Neutrophil (primary cell): ENCODE data around the gene SLIT3.

Source experiments
- H3K27ac ChIP-seq: fragments of 200-600 bp; sonication (generic); 2 replicates; pipeline ENCODE4 v1.5.1; 2016; ENCODE audit warnings: mild to moderate bottlenecking, moderate library complexity
- H3K27me3 ChIP-seq: fragments of 200-600 bp; sonication (generic); 2 replicates; pipeline ENCODE4 v1.6.0; 2016; ENCODE audit warnings: mild to moderate bottlenecking
- H3K36me3 ChIP-seq: fragments of 200-600 bp; sonication (generic); 2 replicates; pipeline ENCODE4 v1.5.1; 2017
- H3K4me1 ChIP-seq, 2 experiments: fragments of 200-600 bp in 1 of 2; sonication (generic) in 1 of 2; 1 replicate in 1 of 2; 2 replicates in 1 of 2; pipeline versions ENCODE4 v1.5.1 to v1.6.1; 2013 to 2016; ENCODE audit warnings: low read depth in 1 of 2, low read length in 1 of 2, mild to moderate bottlenecking in 1 of 2, moderate library complexity in 1 of 2; ENCODE audit not compliant: control insufficient read depth in 1 of 2, insufficient read depth in 1 of 2
- H3K4me3 ChIP-seq, 2 experiments: fragments of 200-600 bp in 1 of 2; sonication (generic) in 1 of 2; 1 replicate in 1 of 2; 2 replicates in 1 of 2; pipeline ENCODE4 v1.5.1; 2013 to 2016; ENCODE audit warnings: low read depth in 1 of 2, low read length in 1 of 2, mild to moderate bottlenecking in 1 of 2, moderate library complexity in 1 of 2
- H3K9me3 ChIP-seq: fragments of 200-600 bp; sonication (generic); 2 replicates; pipeline ENCODE4 v1.5.1; 2016
- CTCF ChIP-seq: fragments of 200-600 bp; sonication (generic); IDR thresholded peaks from 2 replicates; pipeline ENCODE4 v1.5.1; 2016; ENCODE audit warnings: antibody characterized with exemption

Gene SLIT3

GRCh38 chr5:169154679-169155078 lies 146.3 kb downstream of the SLIT3 start:
- H3K9me3 ChIP-seq, result no peaks in the 10 kb centered on the region
- TF ChIP-seq CTCF, result no peak
- H3K4me3 ChIP-seq, result no peak overlapping the region

GRCh38 chr5:169153405-169153804 lies 147.5 kb downstream of the SLIT3 start:
- Histone ChIP-seq H3K4me1 (no peaks in the 10 kb centered on the region), H3K27me3 (no peaks in the 10 kb centered on the region), H3K9me3 (no peaks in the 10 kb centered on the region), H3K36me3 (no peaks in the 10 kb centered on the region), H3K4me3 (no peak overlapping the region), H3K27ac (no peak overlapping the region)
- TF ChIP-seq CTCF, result no peak

More at GRCh38 chr5:169154679-169155078, 146.3 kb downstream of the SLIT3 start:
- Histone ChIP-seq H3K27me3 (no peaks in the 10 kb centered on the region), H3K4me1 (no peaks in the 10 kb centered on the region), H3K27ac (no peak overlapping the region), H3K36me3 (no peaks in the 10 kb centered on the region)

- no peak for TF ChIP-seq CTCF
- Histone ChIP-seq H3K4me3 (no peak overlapping the region), H3K27me3 (no peaks in the 10 kb centered on the region), H3K27ac (no peak overlapping the region), H3K4me1 (no peaks in the 10 kb centered on the region), H3K9me3 (no peaks in the 10 kb centered on the region), H3K36me3 (no peaks in the 10 kb centered on the region)
Observed at GRCh38 chr5:169152946-169153345, 148.0 kb downstream of the SLIT3 start.

GRCh38 chr5:169152453-169152852 lies 148.5 kb downstream of the SLIT3 start:
- Histone ChIP-seq H3K27ac (no peak overlapping the region), H3K9me3 (no peaks in the 10 kb centered on the region), H3K4me1 (no peaks in the 10 kb centered on the region), H3K36me3 (no peaks in the 10 kb centered on the region), H3K4me3 (no peak overlapping the region), H3K27me3 (no peaks in the 10 kb centered on the region)
- no peak for TF ChIP-seq CTCF

GRCh38 chr5:169151051-169151805 lies 149.7 kb downstream of the SLIT3 start:
- Histone ChIP-seq H3K36me3 (no peaks in the 10 kb centered on the region), H3K4me3 (no peak overlapping the region), H3K4me1 (no peaks in the 10 kb centered on the region), H3K9me3 (no peaks in the 10 kb centered on the region), H3K27ac (no peak overlapping the region), H3K27me3 (no peaks in the 10 kb centered on the region)
- no peak for TF ChIP-seq CTCF
